ENCODE measurements around the gene ROGDI. TPM values are rescaled to one million over a fixed set of nuclear protein-coding genes. Genes with fewer than 3 reads are reported as not detected.

ROGDI gene
- total and polyA plus RNA-seq, 2 donors from 2014 or later, result 20.8 to 86.1 TPM

GRCh38 chr16:4836727-4837126 is 34.3 kb upstream of the ROGDI start:
- TF ChIP-seq, protein P1, sequence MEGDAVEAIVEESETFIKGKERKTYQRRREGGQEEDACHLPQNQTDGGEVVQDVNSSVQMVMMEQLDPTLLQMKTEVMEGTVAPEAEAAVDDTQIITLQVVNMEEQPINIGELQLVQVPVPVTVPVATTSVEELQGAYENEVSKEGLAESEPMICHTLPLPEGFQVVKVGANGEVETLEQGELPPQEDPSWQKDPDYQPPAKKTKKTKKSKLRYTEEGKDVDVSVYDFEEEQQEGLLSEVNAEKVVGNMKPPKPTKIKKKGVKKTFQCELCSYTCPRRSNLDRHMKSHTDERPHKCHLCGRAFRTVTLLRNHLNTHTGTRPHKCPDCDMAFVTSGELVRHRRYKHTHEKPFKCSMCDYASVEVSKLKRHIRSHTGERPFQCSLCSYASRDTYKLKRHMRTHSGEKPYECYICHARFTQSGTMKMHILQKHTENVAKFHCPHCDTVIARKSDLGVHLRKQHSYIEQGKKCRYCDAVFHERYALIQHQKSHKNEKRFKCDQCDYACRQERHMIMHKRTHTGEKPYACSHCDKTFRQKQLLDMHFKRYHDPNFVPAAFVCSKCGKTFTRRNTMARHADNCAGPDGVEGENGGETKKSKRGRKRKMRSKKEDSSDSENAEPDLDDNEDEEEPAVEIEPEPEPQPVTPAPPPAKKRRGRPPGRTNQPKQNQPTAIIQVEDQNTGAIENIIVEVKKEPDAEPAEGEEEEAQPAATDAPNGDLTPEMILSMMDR (IDR thresholded peaks at IDR 0.05; ENCODE audit: borderline replicate concordance, extremely low read depth, insufficient read depth), result no peak
- FAIRE-seq (no peak), DNase-seq (no peak)
- intact Hi-C loops (cut with DNase I), result no loop called here
- Histone ChIP-seq H3K9ac (ENCODE audit: low read length in 3 of 3) (no peak overlapping the region), H3K27ac (ENCODE audit: low read depth in 2 of 2, low read length in 2 of 2) (no peak overlapping the region), H3K36me3 (ENCODE audit: control insufficient read depth in 2 of 3, insufficient read depth in 3 of 3, low read length in 3 of 3) (peaks cover 16 to 44% (median 33%) of the 10 kb centered on the region in 3 donors), H3K27me3 (ENCODE audit: control insufficient read depth, insufficient read depth, low read length) (no peaks in the 10 kb centered on the region), H3K4me1 (ENCODE audit: control insufficient read depth in 2 of 3, insufficient read depth in 2 of 3, low read depth in 1 of 3, low read length in 3 of 3) (no peaks in the 10 kb centered on the region), H3K9me3 (ENCODE audit: control insufficient read depth in 2 of 3, insufficient read depth in 1 of 3, low read length in 3 of 3) (no peaks in the 10 kb centered on the region), H3K4me3 (ENCODE audit: low read length in 3 of 3) (no peak overlapping the region)

- TF ChIP-seq, protein P1 (IDR thresholded peaks at IDR 0.05; ENCODE audit: borderline replicate concordance, extremely low read depth, insufficient read depth), result no peak
- Histone ChIP-seq H3K27ac (ENCODE audit: low read depth in 2 of 2, low read length in 2 of 2) (no peak overlapping the region), H3K27me3 (ENCODE audit: control insufficient read depth, insufficient read depth, low read length) (no peaks in the 10 kb centered on the region), H3K9me3 (ENCODE audit: control insufficient read depth in 2 of 3, insufficient read depth in 1 of 3, low read length in 3 of 3) (no peaks in the 10 kb centered on the region), H3K9ac (ENCODE audit: low read length in 3 of 3) (no peak overlapping the region), H3K4me3 (ENCODE audit: low read length in 3 of 3) (no peak overlapping the region), H3K36me3 (ENCODE audit: control insufficient read depth in 2 of 3, insufficient read depth in 3 of 3, low read length in 3 of 3) (peaks cover 9 to 50% (median 32%) of the 10 kb centered on the region in 3 donors), H3K4me1 (ENCODE audit: control insufficient read depth in 2 of 3, insufficient read depth in 2 of 3, low read depth in 1 of 3, low read length in 3 of 3) (no peaks in the 10 kb centered on the region)
- no peak for DNase-seq
- FAIRE-seq, result no peak
- intact Hi-C loops (cut with DNase I), result no loop called here
Measured at GRCh38 chr16:4833584-4833983, 31.2 kb upstream of the ROGDI start.

DNA sequence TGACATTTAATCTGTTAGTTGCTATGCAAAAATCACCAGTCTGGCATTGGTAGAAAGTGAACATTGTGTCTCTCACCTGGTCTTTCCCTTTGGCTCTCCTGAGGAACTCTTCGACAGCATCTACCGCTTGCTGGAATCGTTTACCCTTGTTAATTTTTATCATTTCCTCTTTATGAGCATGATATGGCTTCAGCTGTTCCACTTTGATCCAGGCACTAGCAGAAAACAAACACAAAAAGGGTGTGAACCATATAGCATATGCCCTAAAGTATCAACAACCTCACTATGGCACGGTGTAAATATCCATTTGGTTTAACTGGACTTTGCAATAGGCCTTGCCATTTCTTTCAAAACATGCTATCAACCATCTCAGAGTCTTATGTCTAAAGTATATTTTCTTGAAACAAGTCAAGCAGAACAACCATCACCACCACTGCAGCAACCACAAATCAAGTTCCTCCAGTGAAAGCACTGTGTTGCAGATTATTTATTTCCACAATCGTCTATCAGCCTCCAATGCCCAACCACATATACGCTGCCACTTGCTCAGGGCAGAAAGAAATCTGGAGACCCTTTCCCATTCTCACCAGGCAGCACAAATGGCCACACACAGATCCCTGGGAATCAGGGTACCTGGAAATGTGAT is 30.4 kb upstream of the ROGDI start:
- H3K36me3 ChIP-seq (ENCODE audit: control insufficient read depth in 2 of 3, insufficient read depth in 3 of 3, low read length in 3 of 3), result peaks cover 9 to 53% (median 36%) of the 10 kb centered on the region in 3 donors
- no peaks in the 10 kb centered on the region for H3K27me3 ChIP-seq (ENCODE audit: control insufficient read depth, insufficient read depth, low read length)
- no peak overlapping the region for H3K27ac ChIP-seq (ENCODE audit: low read depth in 2 of 2, low read length in 2 of 2)
- no peak overlapping the region for H3K9ac ChIP-seq (ENCODE audit: low read length in 3 of 3)
- FAIRE-seq (no peak), DNase-seq (no peak)
- H3K4me3 ChIP-seq (ENCODE audit: low read length in 3 of 3), result no peak overlapping the region
- no peaks in the 10 kb centered on the region for H3K9me3 ChIP-seq (ENCODE audit: control insufficient read depth in 2 of 3, insufficient read depth in 1 of 3, low read length in 3 of 3)
- intact Hi-C loops (cut with DNase I), result no loop called here
- no peaks in the 10 kb centered on the region for H3K4me1 ChIP-seq (ENCODE audit: control insufficient read depth in 2 of 3, insufficient read depth in 2 of 3, low read depth in 1 of 3, low read length in 3 of 3)
- TF ChIP-seq, protein P1 (IDR thresholded peaks at IDR 0.05; ENCODE audit: borderline replicate concordance, extremely low read depth, insufficient read depth), result no peak

- Histone ChIP-seq H3K9ac (ENCODE audit: low read length in 3 of 3) (no peak overlapping the region), H3K4me1 (ENCODE audit: control insufficient read depth in 2 of 3, insufficient read depth in 2 of 3, low read depth in 1 of 3, low read length in 3 of 3) (no peaks in the 10 kb centered on the region), H3K9me3 (ENCODE audit: control insufficient read depth in 2 of 3, insufficient read depth in 1 of 3, low read length in 3 of 3) (no peaks in the 10 kb centered on the region), H3K4me3 (ENCODE audit: low read length in 3 of 3) (no peak overlapping the region), H3K27ac (ENCODE audit: low read depth in 2 of 2, low read length in 2 of 2) (no peak overlapping the region), H3K27me3 (ENCODE audit: control insufficient read depth, insufficient read depth, low read length) (no peaks in the 10 kb centered on the region), H3K36me3 (ENCODE audit: control insufficient read depth in 2 of 3, insufficient read depth in 3 of 3, low read length in 3 of 3) (peaks cover 8 to 60% (median 43%) of the 10 kb centered on the region in 3 donors)
- TF ChIP-seq, protein P1 (IDR thresholded peaks at IDR 0.05; ENCODE audit: borderline replicate concordance, extremely low read depth, insufficient read depth), result no peak
- FAIRE-seq (no peak), DNase-seq (no peak)
- intact Hi-C loops (cut with DNase I), result no loop called here
Measured at GRCh38 chr16:4831616-4832015, 29.2 kb upstream of the ROGDI start.

Data from kidney (tissue), 14 donors.